Measurements from ENCODE around the gene PRDM16. TPM values are rescaled to one million over a fixed set of nuclear protein-coding genes. Genes with fewer than 3 reads are reported as not detected.

Gene PRDM16
- total RNA-seq, 4 donors from 2014 or later: 0.19 to 1.6 (median 0.36) TPM

- Histone ChIP-seq H3K9me3 (no peaks in the 10 kb centered on the region), H3K4me3 (no peak overlapping the region), H3K36me3 (no peaks in the 10 kb centered on the region), H3K27ac (no peak overlapping the region), H3K4me1 (no peaks in the 10 kb centered on the region), H3K27me3 (peaks cover 39% of the 10 kb centered on the region)
- WGBS: 83% methylated on average over 6 of the region's 12 CpGs
- TF ChIP-seq POLR2AphosphoS5 (IDR thresholded peaks at IDR 0.05) (no peak), POLR2A (IDR thresholded peaks at IDR 0.05) (no peak), CTCF (IDR thresholded peaks at IDR 0.05) (no peak), EP300 (IDR thresholded peaks at IDR 0.05) (no peak)
- DNase-seq (ENCODE audit: low spot score in 2 of 2): no peak
Measured at GRCh38 chr1:3329640-3330281, 260.8 kb downstream of the PRDM16 start.

- H3K36me3 ChIP-seq: no peaks in the 10 kb centered on the region
- DNase-seq (ENCODE audit: low spot score in 2 of 2): no peak
- H3K4me1 ChIP-seq: no peaks in the 10 kb centered on the region
- 60% methylated on average over 3 of the region's 11 CpGs for WGBS
- H3K27me3 ChIP-seq: peaks cover 35% of the 10 kb centered on the region
- H3K27ac ChIP-seq: no peak overlapping the region
- TF ChIP-seq EP300 (IDR thresholded peaks at IDR 0.05) (no peak), CTCF (IDR thresholded peaks at IDR 0.05) (no peak), POLR2AphosphoS5 (IDR thresholded peaks at IDR 0.05) (no peak), POLR2A (IDR thresholded peaks at IDR 0.05) (no peak)
- H3K9me3 ChIP-seq: no peaks in the 10 kb centered on the region
- no peak overlapping the region for H3K4me3 ChIP-seq
Measured at GRCh38 chr1:3330771-3331245, 261.8 kb downstream of the PRDM16 start.

- no peaks in the 10 kb centered on the region for H3K36me3 ChIP-seq
- WGBS: 78% methylated on average over 4 of the region's 14 CpGs
- no peak for TF ChIP-seq EP300 (IDR thresholded peaks at IDR 0.05)
- TF ChIP-seq CTCF (IDR thresholded peaks at IDR 0.05): no peak
- TF ChIP-seq POLR2AphosphoS5 (IDR thresholded peaks at IDR 0.05): no peak
- no peak for TF ChIP-seq POLR2A (IDR thresholded peaks at IDR 0.05)
- no peak overlapping the region for H3K27ac ChIP-seq
- no peaks in the 10 kb centered on the region for H3K4me1 ChIP-seq
- DNase-seq (ENCODE audit: low spot score in 2 of 2): no peak
- no peak overlapping the region for H3K4me3 ChIP-seq
- H3K27me3 ChIP-seq: peaks cover 40% of the 10 kb centered on the region
- H3K9me3 ChIP-seq: no peaks in the 10 kb centered on the region
Measured at GRCh38 chr1:3331564-3331963, 262.6 kb downstream of the PRDM16 start.

GRCh38 chr1:3332043-3332442 lies 263.0 kb downstream of the PRDM16 start:
- Histone ChIP-seq H3K27me3 (peaks cover 40% of the 10 kb centered on the region), H3K27ac (no peak overlapping the region), H3K36me3 (no peaks in the 10 kb centered on the region), H3K9me3 (no peaks in the 10 kb centered on the region), H3K4me3 (no peak overlapping the region), H3K4me1 (no peaks in the 10 kb centered on the region)
- DNase-seq (ENCODE audit: low spot score in 2 of 2): no peak
- WGBS: 80% methylated on average over 16 of the region's 18 CpGs
- TF ChIP-seq CTCF (IDR thresholded peaks at IDR 0.05): no peak
- TF ChIP-seq POLR2AphosphoS5 (IDR thresholded peaks at IDR 0.05): no peak
- no peak for TF ChIP-seq POLR2A (IDR thresholded peaks at IDR 0.05)
- no peak for TF ChIP-seq EP300 (IDR thresholded peaks at IDR 0.05)

- Histone ChIP-seq H3K27ac (no peak overlapping the region), H3K36me3 (no peaks in the 10 kb centered on the region), H3K4me1 (no peaks in the 10 kb centered on the region), H3K27me3 (peaks cover 40% of the 10 kb centered on the region), H3K9me3 (no peaks in the 10 kb centered on the region), H3K4me3 (no peak overlapping the region)
- 92% methylated on average over 10 of the region's 10 CpGs for WGBS
- TF ChIP-seq EP300 (IDR thresholded peaks at IDR 0.05) (no peak), POLR2AphosphoS5 (IDR thresholded peaks at IDR 0.05) (no peak), POLR2A (IDR thresholded peaks at IDR 0.05) (no peak)
- DNase-seq (ENCODE audit: low spot score in 2 of 2): no peak
Measured at GRCh38 chr1:3332662-3333061, 263.7 kb downstream of the PRDM16 start.
